Measurements from ENCODE around the gene PRL. TPM values are rescaled to one million over a fixed set of nuclear protein-coding genes. Genes with fewer than 3 reads are reported as not detected.

Gene PRL
- total and polyA plus RNA-seq, 2 of the 13 experiments (the other 11 are each of a cell fraction or from before 2014, with no cell fraction given): not detected

- BruUV-seq (replicated peaks): no TSS peak
- no peak for TF ChIP-seq MTA3 (CRISPR knock-in tag; IDR thresholded peaks at IDR 0.05)
- TF ChIP-seq SNAPC5 (CRISPR knock-in tag; IDR thresholded peaks at IDR 0.05; ENCODE audit: borderline replicate concordance): no peak
- TF ChIP-seq ZBTB40 (IDR thresholded peaks at IDR 0.05): no peak
- TF ChIP-seq ZBTB40 (CRISPR knock-in tag; IDR thresholded peaks at IDR 0.05): no peak
- TF ChIP-seq ZZZ3 (CRISPR knock-in tag; IDR thresholded peaks at IDR 0.05; ENCODE audit: borderline replicate concordance): no peak
- no peak for TF ChIP-seq POLR2G (IDR thresholded peaks at IDR 0.05; ENCODE audit: low read depth, low read length)
- no peak for TF ChIP-seq KLF11 (CRISPR knock-in tag; IDR thresholded peaks at IDR 0.05)
- TF ChIP-seq MTA1 (CRISPR knock-in tag; IDR thresholded peaks at IDR 0.05; ENCODE audit: borderline replicate concordance): no peak
- TF ChIP-seq PBX3 (CRISPR knock-in tag; IDR thresholded peaks at IDR 0.05; ENCODE audit: borderline replicate concordance): no peak
- no peak for TF ChIP-seq KDM3A (CRISPR knock-in tag; IDR thresholded peaks at IDR 0.05; ENCODE audit: low read depth)
- no peak for TF ChIP-seq MTF1 (CRISPR knock-in tag; IDR thresholded peaks at IDR 0.05)
- TF ChIP-seq ZNF607 (CRISPR knock-in tag; IDR thresholded peaks at IDR 0.05; ENCODE audit: borderline replicate concordance): no peak
- TF ChIP-seq JARID2 (CRISPR knock-in tag; IDR thresholded peaks at IDR 0.05; ENCODE audit: insufficient replicate concordance): no peak
- no peak for TF ChIP-seq MAFF (IDR thresholded peaks at IDR 0.05; ENCODE audit: low read depth, low read length)
- no peak for TF ChIP-seq ZNF569 (CRISPR knock-in tag; IDR thresholded peaks at IDR 0.05; ENCODE audit: borderline replicate concordance)
- no peak for TF ChIP-seq U2AF1 (optimal IDR thresholded peaks at IDR 0.05; ENCODE audit: low read depth, low read length)
- no peak for TF ChIP-seq MED1 (CRISPR knock-in tag; IDR thresholded peaks at IDR 0.05)
Observed at GRCh38 chr6:22333802-22334201, 37.0 kb upstream of the PRL start.

More at GRCh38 chr6:22333802-22334201, 37.0 kb upstream of the PRL start:
- Histone ChIP-seq H3K79me2 (ENCODE audit: insufficient read depth, low read length) (no peaks in the 10 kb centered on the region), H3K4me2 (ENCODE audit: low read depth, low read length) (no peak overlapping the region), H3K4me3 (replicated peaks in 1 of 3; ENCODE audit: insufficient read depth in 1 of 3, low read depth in 2 of 3, low read length in 3 of 3) (no peak overlapping the region), H3K27ac (ENCODE audit: extremely low read length, insufficient read depth, low read length) (no peak overlapping the region), H2AFZ (ENCODE audit: low read length) (no peak overlapping the region), H3K9ac (ENCODE audit: insufficient read depth, low read depth, low read length) (no peak overlapping the region), H3K4me1 (ENCODE audit: insufficient read depth, low read length) (no peaks in the 10 kb centered on the region), H4K20me1 (ENCODE audit: insufficient read depth, low read length) (no peaks in the 10 kb centered on the region), H3K27me3 (ENCODE audit: control insufficient read depth in 1 of 2, insufficient read depth in 2 of 2, low read length in 2 of 2) (no peaks in the 10 kb centered on the region; a peak in 1 of 5 replicates), H3K36me3 (replicated peaks in 1 of 2; ENCODE audit: control insufficient read depth in 1 of 2, insufficient read depth in 2 of 2, low read length in 2 of 2) (no peaks in the 10 kb centered on the region), H3K9me3 (ENCODE audit: low read length) (peaks cover 80% of the 10 kb centered on the region)
- ChIA-PET CTCF (ENCODE audit: low intra/inter-chr PET ratio, low total read pairs) (no interaction called here), POLR2A (no interaction called here)
- ATAC-seq (no peak), DNase-seq (ENCODE audit: low spot score) (no peak), FAIRE-seq (no peak)
- in situ Hi-C loops (cut with HindIII; ENCODE audit: extremely low pct_ligation_motif_present, low pct_unique_long_range_greater_than_20kb): no loop called here
- intact Hi-C loops (cut with micrococcal nuclease; ENCODE audit: unreplicated experiment): no loop called here

Data from HepG2 (cell line).